Astrocyte of the spinal cord (primary cell): ENCODE results near the gene ZNF366.

Experiments used
- DNase-seq: peaks from one replicate; pipeline ENCODE4 v3.0.0; 2011; ENCODE audit warnings: low read depth, low spot score
- H3K4me3 ChIP-seq: 2 replicates; pipeline ENCODE4 v1.5.1; 2011; ENCODE audit warnings: low read depth, mild to moderate bottlenecking, low read length, moderate library complexity
- in situ Hi-C: cut with HindIII; loops from 2 replicates; pipeline ENCODE4 v1.10.0; 2017; ENCODE audit warnings: low sequenced_read_pairs
- TF ChIP-seq, protein P1 (sequence below): IDR thresholded peaks from 2 replicates; pipeline ENCODE4 v1.5.1; 2012; ENCODE audit warnings: low read depth, mild to moderate bottlenecking, low read length, inconsistent platforms

ZNF366 gene, protein sequence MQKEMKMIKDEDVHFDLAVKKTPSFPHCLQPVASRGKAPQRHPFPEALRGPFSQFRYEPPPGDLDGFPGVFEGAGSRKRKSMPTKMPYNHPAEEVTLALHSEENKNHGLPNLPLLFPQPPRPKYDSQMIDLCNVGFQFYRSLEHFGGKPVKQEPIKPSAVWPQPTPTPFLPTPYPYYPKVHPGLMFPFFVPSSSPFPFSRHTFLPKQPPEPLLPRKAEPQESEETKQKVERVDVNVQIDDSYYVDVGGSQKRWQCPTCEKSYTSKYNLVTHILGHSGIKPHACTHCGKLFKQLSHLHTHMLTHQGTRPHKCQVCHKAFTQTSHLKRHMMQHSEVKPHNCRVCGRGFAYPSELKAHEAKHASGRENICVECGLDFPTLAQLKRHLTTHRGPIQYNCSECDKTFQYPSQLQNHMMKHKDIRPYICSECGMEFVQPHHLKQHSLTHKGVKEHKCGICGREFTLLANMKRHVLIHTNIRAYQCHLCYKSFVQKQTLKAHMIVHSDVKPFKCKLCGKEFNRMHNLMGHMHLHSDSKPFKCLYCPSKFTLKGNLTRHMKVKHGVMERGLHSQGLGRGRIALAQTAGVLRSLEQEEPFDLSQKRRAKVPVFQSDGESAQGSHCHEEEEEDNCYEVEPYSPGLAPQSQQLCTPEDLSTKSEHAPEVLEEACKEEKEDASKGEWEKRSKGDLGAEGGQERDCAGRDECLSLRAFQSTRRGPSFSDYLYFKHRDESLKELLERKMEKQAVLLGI

DNA sequence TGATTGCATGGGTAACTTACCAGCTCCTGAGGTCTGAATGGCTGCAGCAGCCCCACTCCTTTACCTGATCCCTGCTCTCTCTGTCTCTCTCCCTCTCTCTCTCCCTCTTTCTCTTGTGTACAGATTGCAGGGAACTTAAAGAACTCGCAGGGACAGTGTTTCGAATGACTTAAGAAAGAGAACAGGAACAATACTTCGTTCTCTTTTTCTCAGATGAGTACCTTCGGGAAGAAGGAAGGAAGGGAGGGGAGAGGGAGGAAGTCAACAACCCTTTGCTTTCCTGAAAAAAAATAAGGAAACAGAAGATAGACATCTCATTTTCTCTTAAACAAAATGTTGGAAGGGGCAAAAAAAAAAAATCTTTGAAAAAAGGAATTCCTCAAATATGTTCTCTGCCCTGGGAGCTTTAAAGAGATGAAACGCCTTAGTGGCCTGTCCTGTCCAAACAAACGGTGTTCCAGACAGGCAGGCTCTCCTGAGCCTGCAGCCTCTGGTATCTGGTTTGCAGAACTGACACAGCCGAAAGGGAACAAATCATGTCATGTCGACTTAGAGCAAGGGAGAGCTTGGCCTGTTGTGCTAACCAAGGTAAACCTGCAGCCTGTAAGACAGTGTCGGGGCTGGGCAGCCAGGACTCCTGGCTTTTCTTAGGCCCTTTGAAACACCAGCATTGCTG, at the start of gene ZNF366:
ZNF366 (minus strand) TSS at position 180 of the 676 bp plus-strand sequence. CDS start 45,914 bp downstream, outside the sequence.
- TF ChIP-seq, protein P1, sequence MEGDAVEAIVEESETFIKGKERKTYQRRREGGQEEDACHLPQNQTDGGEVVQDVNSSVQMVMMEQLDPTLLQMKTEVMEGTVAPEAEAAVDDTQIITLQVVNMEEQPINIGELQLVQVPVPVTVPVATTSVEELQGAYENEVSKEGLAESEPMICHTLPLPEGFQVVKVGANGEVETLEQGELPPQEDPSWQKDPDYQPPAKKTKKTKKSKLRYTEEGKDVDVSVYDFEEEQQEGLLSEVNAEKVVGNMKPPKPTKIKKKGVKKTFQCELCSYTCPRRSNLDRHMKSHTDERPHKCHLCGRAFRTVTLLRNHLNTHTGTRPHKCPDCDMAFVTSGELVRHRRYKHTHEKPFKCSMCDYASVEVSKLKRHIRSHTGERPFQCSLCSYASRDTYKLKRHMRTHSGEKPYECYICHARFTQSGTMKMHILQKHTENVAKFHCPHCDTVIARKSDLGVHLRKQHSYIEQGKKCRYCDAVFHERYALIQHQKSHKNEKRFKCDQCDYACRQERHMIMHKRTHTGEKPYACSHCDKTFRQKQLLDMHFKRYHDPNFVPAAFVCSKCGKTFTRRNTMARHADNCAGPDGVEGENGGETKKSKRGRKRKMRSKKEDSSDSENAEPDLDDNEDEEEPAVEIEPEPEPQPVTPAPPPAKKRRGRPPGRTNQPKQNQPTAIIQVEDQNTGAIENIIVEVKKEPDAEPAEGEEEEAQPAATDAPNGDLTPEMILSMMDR: no peak
- no peak within 1 kb of the TSS for H3K4me3 ChIP-seq
- DNase-seq: no peak
- in situ Hi-C loops: no loop called here

DNA sequence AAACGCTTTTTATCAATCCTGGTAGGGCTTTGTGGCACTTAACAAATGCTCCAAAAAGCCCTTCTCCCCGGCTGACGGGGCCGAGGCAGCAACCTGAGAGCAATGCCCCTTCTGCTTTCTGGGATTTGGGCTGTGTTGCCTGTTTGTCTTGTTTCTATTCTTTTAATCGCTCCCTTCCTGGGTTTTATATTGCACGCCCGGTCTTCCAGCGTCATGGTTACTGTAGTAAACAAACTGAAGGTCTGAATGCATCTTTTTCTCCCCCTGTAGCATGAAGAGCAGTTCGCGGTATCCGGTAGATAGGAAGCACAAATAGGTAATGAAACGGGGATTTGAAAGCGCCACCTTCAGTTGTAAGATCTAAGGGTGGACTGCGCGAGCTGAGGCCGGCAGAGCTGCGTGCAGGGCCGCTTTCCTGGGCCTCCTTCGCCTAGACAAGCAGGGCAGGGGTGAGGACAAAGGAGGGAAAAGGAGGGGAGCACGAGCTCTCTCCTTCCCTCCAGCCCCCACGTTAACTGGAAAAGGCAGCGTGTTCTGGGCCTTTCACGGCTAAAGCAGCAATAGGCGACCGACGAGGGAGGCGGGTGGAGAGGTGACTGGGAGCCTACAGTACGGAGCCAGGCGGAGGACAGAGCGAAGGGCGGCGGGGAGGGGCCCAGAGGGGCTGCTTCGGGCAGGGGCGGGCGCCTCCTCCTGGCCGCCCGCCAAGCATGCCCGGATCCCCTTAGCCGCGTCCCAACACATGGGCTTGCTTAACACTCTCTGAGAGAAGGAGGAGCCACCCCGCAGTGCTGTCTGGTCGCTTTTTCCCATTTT, 49.3 kb upstream of the ZNF366 start:
- TF ChIP-seq, protein P1: peak; percentile 12
- peak; percentile 64 for DNase-seq
- H3K4me3 ChIP-seq: peak overlapping the region; percentile 10
- in situ Hi-C loops: no loop called here

DNA sequence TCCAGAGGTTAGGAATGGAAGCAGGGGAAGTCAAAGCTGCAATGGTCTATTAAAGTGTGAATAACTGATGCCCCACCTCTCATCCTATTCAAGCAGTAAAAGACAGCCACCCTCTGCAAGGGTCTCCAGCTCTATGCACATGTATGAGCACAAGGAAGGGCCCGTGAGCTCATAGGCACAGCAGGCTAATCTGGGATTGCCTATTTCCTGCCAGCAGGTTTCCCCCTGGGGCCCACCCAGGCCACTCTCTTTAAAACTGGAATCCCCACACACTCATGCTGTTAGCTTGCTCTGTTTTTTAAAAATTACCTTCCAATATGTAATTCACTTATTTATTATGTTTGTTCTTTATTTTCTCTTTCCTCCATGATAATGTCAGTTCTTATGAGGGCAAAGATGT, 48.7 kb upstream of the ZNF366 start:
- TF ChIP-seq, protein P1: no peak
- DNase-seq: no peak

DNA sequence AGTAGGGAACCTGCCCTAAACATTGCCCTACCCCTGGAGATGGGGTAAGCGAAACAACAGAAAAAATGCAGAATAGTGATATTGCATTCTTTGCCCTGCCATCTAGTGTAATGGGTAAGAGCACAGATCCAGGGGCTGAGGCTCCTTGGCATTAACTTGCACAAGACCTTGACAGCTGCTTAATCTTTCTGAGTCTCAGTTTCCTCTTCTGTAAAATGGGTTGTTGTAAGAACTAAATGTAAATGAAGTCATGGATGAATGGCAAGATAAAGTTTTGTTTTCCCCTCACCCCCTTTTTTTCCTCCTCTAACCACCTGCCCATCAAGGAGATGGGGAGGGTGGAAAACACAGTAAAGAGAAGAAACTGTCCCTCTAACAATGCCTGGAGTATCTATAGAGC, 47.7 kb upstream of the ZNF366 start:
- in situ Hi-C loops: no loop called here
- H3K4me3 ChIP-seq: no peak overlapping the region
- no peak for DNase-seq
- TF ChIP-seq, protein P1: no peak

More for the DNA sequence above, 48.7 kb upstream of the ZNF366 start:
- H3K4me3 ChIP-seq: no peak overlapping the region
- in situ Hi-C loops: no loop called here

DNA sequence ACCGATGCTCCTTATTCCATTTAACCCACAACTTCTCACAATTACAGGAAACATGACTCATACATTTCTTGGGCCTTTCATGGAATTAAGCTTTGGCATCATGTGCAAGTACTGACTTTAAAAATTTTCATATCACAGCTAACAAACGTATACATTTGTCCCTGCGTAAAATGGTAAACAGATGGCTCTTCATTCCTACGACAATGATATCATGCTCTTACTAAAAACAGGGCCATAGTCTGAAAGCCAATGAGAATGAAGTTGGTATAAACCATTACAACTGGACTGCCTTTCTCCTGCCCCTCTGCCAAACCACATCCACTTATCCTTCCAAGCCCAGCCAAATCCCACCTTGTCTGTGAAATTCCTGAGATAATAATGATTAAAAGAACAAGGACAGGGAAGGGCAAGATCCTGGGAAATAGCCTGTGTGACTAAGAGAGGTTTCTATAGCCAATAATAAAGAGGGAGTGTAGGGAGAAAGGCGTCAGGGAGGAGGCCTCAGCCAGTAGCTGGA, 44.9 kb upstream of the ZNF366 start:
- TF ChIP-seq, protein P1: no peak
- DNase-seq: peak; percentile 92
- in situ Hi-C loops: no loop called here
- no peak overlapping the region for H3K4me3 ChIP-seq
